Stimulated activated CD4-positive, alpha-beta T cell treated with anti-CD3 and anti-CD28 coated beads, TNF-alpha, amount 100 ng/mL, for 48 hours (primary cell): Measurements from ENCODE around the gene PCBD2.

Experiments used
- DNase-seq, 3 donors: peaks; one replicate each; pipeline ENCODE4 v3.0.0-alpha.2; 2020; ENCODE audit warnings: low read depth in 3 of 3

Gene PCBD2

GRCh38 chr5:135004376-135004775, 99.4 kb downstream of the PCBD2 start:
- DNase-seq, result no peak

GRCh38 chr5:135005076-135005475, 100.1 kb downstream of the PCBD2 start:
- DNase-seq, result no peak

- DNase-seq, result no peak
Observed at GRCh38 chr5:135007305-135007704, 102.4 kb downstream of the PCBD2 start.

- no peak for DNase-seq
Observed at GRCh38 chr5:135007749-135008363, 102.9 kb downstream of the PCBD2 start.

- no peak for DNase-seq
Observed at GRCh38 chr5:135008556-135008955, 103.6 kb downstream of the PCBD2 start.

- DNase-seq, result no peak
Observed at GRCh38 chr5:135008981-135009735, 104.2 kb downstream of the PCBD2 start.

GRCh38 chr5:135009736-135010501, 105.0 kb downstream of the PCBD2 start:
- DNase-seq, result no peak

- no peak for DNase-seq
Observed at GRCh38 chr5:135010502-135011354, 105.8 kb downstream of the PCBD2 start.

GRCh38 chr5:135011355-135012032, 106.6 kb downstream of the PCBD2 start:
- DNase-seq, result no peak

- DNase-seq, result no peak
Observed at GRCh38 chr5:135012033-135012588, 107.2 kb downstream of the PCBD2 start.
